Measurements from ENCODE around the gene SLC25A41. TPM values are rescaled to one million over a fixed set of nuclear protein-coding genes. Genes with fewer than 3 reads are reported as not detected.

The SLC25A41 gene
- total and polyA plus RNA-seq, 2 of the 13 experiments (the other 11 are each of a cell fraction or from before 2014, with no cell fraction given), result 0.33 to 0.95 TPM

GRCh38 chr19:6459262-6460098 lies 25.9 kb upstream of the SLC25A41 start, which contains the start of gene SLC25A23:
Gene SLC25A23, minus strand, starts transcription at chr19:6459792. Its CDS starts 164 bp downstream, at chr19:6459628.
- CTCF ChIA-PET (ENCODE audit: low intra/inter-chr PET ratio, low total read pairs), result no interaction called here
- TF ChIP-seq HOXD1 (CRISPR knock-in tag; IDR thresholded peaks at IDR 0.05) (no peak), BATF2 (CRISPR knock-in tag; IDR thresholded peaks at IDR 0.05) (no peak), ZNF432 (CRISPR knock-in tag; IDR thresholded peaks at IDR 0.05; ENCODE audit: borderline replicate concordance) (no peak), KDM5A (IDR thresholded peaks at IDR 0.05; ENCODE audit: borderline replicate concordance, low read length) (no peak), HNRNPK (IDR thresholded peaks at IDR 0.05; ENCODE audit: low read depth, low read length, poor library complexity, severe bottlenecking) (peak; percentile 34), SIN3A (IDR thresholded peaks at IDR 0.05; ENCODE audit: borderline replicate concordance, low read depth, low read length) (no peak), ZNF530 (CRISPR knock-in tag; IDR thresholded peaks at IDR 0.05; ENCODE audit: low read depth) (no peak), ZNF446 (CRISPR knock-in tag; IDR thresholded peaks at IDR 0.05) (no peak), HOXA3 (CRISPR knock-in tag; IDR thresholded peaks at IDR 0.05) (no peak), ZNF563 (CRISPR knock-in tag; IDR thresholded peaks at IDR 0.05) (peak; percentile 41; the same call in 1 of the 2 replicates), SRF (IDR thresholded peaks at IDR 0.05; ENCODE audit: low read depth, low read length) (no peak), RELA (CRISPR knock-in tag; IDR thresholded peaks at IDR 0.05) (no peak), RBFOX2 (IDR thresholded peaks at IDR 0.05; ENCODE audit: low read depth, low read length) (no peak), SOX13 (IDR thresholded peaks at IDR 0.05) (no peak), SOX13 (CRISPR knock-in tag; conservative IDR thresholded peaks at IDR 0.05 in 1 of 2, IDR thresholded peaks at IDR 0.05 in 1 of 2) (no peak), ZNF224 (CRISPR knock-in tag; IDR thresholded peaks at IDR 0.05) (no peak), CSRNP1 (CRISPR knock-in tag; IDR thresholded peaks at IDR 0.05) (no peak), ZIK1 (CRISPR knock-in tag; IDR thresholded peaks at IDR 0.05; ENCODE audit: borderline replicate concordance, low read depth) (no peak), ZNF766 (CRISPR knock-in tag; IDR thresholded peaks at IDR 0.05; ENCODE audit: borderline replicate concordance) (0 out of 2 replicates have a peak, but pooled peaks have one; percentile 14), ZNF652 (CRISPR knock-in tag; IDR thresholded peaks at IDR 0.05; ENCODE audit: borderline replicate concordance, low read depth) (no peak), ZNF468 (CRISPR knock-in tag; IDR thresholded peaks at IDR 0.05) (no peak), ZNF605 (CRISPR knock-in tag; IDR thresholded peaks at IDR 0.05) (no peak), HNRNPLL (IDR thresholded peaks at IDR 0.05; ENCODE audit: low read depth, low read length, poor library complexity, severe bottlenecking) (peak; percentile 80)

More at GRCh38 chr19:6459262-6460098, 25.9 kb upstream of the SLC25A41 start, which contains the start of gene SLC25A23:
- DNase-seq (ENCODE audit: low spot score) (peak; percentile 46), FAIRE-seq (no peak), ATAC-seq (peak; percentile 66)
- Histone ChIP-seq H3K27ac (ENCODE audit: extremely low read length, insufficient read depth, low read length) (peak within 1 kb of the TSS; percentile 41), H3K9me3 (ENCODE audit: low read length) (no peaks in the 10 kb centered on the region), H2AFZ (ENCODE audit: low read length) (peak within 1 kb of the TSS; percentile 75), H4K20me1 (ENCODE audit: insufficient read depth, low read length) (no peaks in the 10 kb centered on the region), H3K27me3 (ENCODE audit: control insufficient read depth in 1 of 2, insufficient read depth in 2 of 2, low read length in 2 of 2) (no peaks in the 10 kb centered on the region), H3K4me1 (ENCODE audit: insufficient read depth, low read length) (peaks cover 11% of the 10 kb centered on the region), H3K9ac (ENCODE audit: insufficient read depth, low read depth, low read length) (peak within 1 kb of the TSS; percentile 70), H3K79me2 (ENCODE audit: insufficient read depth, low read length) (no peaks in the 10 kb centered on the region), H3K4me2 (ENCODE audit: low read depth, low read length) (peak within 1 kb of the TSS; percentile 91), H3K4me3 (replicated peaks in 1 of 3; ENCODE audit: insufficient read depth in 1 of 3, low read depth in 2 of 3, low read length in 3 of 3) (peak within 1 kb of the TSS; percentile 66 to 83 (median 81)), H3K36me3 (replicated peaks in 1 of 2; ENCODE audit: control insufficient read depth in 1 of 2, insufficient read depth in 2 of 2, low read length in 2 of 2) (peaks cover 2 to 16% of the 10 kb centered on the region in 2 experiments; a peak in 4 of 5 replicates)
- 0% methylated on average over 1 of the region's 70 CpGs for WGBS (ENCODE audit: low lambda C conversion rate)
- in situ Hi-C loops (cut with HindIII; ENCODE audit: extremely low pct_ligation_motif_present, low pct_unique_long_range_greater_than_20kb), result no loop called here
- intact Hi-C loops (cut with micrococcal nuclease; ENCODE audit: unreplicated experiment), result no loop called here
- POLR2A ChIA-PET, result interaction anchor here (0.9 to 2.0 kb wide), 3 partner anchors 17 to 87 kb away, joined by 3 to 5 read pairs (median 4); partner anchors contain the start of genes ALKBH7 and KHSRP
- BruUV-seq (replicated peaks), result no TSS peak

Measured in HepG2 (cell line).